DND-41 (cell line): ENCODE measurements around the gene MIB1.

Experiments
- ATAC-seq: fragments of 200-7000 bp; cut with Tn5 transposase; 3 replicates; pipeline ENCODE4 v1.9.1; 2021; ENCODE audit warnings: low read depth; ENCODE audit not compliant: insufficient read depth
- DNase-seq: peaks from one replicate; pipeline ENCODE4 v3.0.0-alpha.2; 2020
- H2AFZ ChIP-seq: 2 replicates; pipeline ENCODE4 v1.6.0; 2012; ENCODE audit warnings: low read depth, low read length
- H3K27ac ChIP-seq: 2 replicates; pipeline ENCODE4 v1.5.1; 2012; ENCODE audit warnings: low read length, inconsistent platforms
- H3K27me3 ChIP-seq: fragments of 200-600 bp; sonication (generic); 2 replicates; pipeline ENCODE4 v1.6.0; 2012; ENCODE audit warnings: low read length, mild to moderate bottlenecking, inconsistent platforms; ENCODE audit not compliant: insufficient read depth, poor library complexity
- H3K36me3 ChIP-seq: 2 replicates; pipeline ENCODE4 v1.5.1; 2012; ENCODE audit warnings: low read length, inconsistent platforms; ENCODE audit not compliant: insufficient read depth
- H3K4me1 ChIP-seq: 2 replicates; pipeline ENCODE4 v1.5.1; 2012; ENCODE audit warnings: mild to moderate bottlenecking, low read length; ENCODE audit not compliant: insufficient read depth
- H3K4me2 ChIP-seq: 2 replicates; pipeline ENCODE4 v1.6.0; 2012; ENCODE audit warnings: mild to moderate bottlenecking, moderate library complexity, low read length, inconsistent platforms; ENCODE audit not compliant: insufficient read depth
- H3K4me3 ChIP-seq, 2 experiments: fragments of 200-600 bp in 1 of 2; shearing (Covaris generic) in 1 of 2; 2 replicates each; pipeline ENCODE4 v1.5.1; 2012 to 2016; ENCODE audit warnings: inconsistent platforms in 2 of 2, low read length in 2 of 2, mild to moderate bottlenecking in 2 of 2, low read depth in 1 of 2, moderate library complexity in 1 of 2
- H3K79me2 ChIP-seq: 2 replicates; pipeline ENCODE4 v1.6.0; 2012; ENCODE audit warnings: low read length, inconsistent platforms; ENCODE audit not compliant: insufficient read depth
- H3K9ac ChIP-seq: 2 replicates; pipeline ENCODE4 v1.6.0; 2012; ENCODE audit warnings: low read depth, mild to moderate bottlenecking, inconsistent platforms, low read length, moderate library complexity
- H3K9me3 ChIP-seq: 2 replicates; pipeline ENCODE4 v1.5.1; 2012; ENCODE audit warnings: low read length, moderate library complexity, mild to moderate bottlenecking, inconsistent platforms; ENCODE audit not compliant: insufficient read depth, severe bottlenecking
- H4K20me1 ChIP-seq: 2 replicates; pipeline ENCODE4 v1.6.0; 2012; ENCODE audit warnings: low read length; ENCODE audit not compliant: insufficient read depth
- EZH2 ChIP-seq: IDR thresholded peaks from 3 replicates; pipeline ENCODE4 v1.6.1; 2012; ENCODE audit warnings: borderline replicate concordance, low read depth, mild to moderate bottlenecking, moderate library complexity, low read length, inconsistent platforms; ENCODE audit not compliant: severe bottlenecking
- TF ChIP-seq, protein P1 (sequence below): IDR thresholded peaks from 2 replicates; pipeline ENCODE4 v1.5.1; 2012; ENCODE audit warnings: borderline replicate concordance, low read length, moderate library complexity, mild to moderate bottlenecking; ENCODE audit not compliant: poor library complexity, severe bottlenecking; ENCODE audit errors: extremely low read depth

Gene MIB1

DNA sequence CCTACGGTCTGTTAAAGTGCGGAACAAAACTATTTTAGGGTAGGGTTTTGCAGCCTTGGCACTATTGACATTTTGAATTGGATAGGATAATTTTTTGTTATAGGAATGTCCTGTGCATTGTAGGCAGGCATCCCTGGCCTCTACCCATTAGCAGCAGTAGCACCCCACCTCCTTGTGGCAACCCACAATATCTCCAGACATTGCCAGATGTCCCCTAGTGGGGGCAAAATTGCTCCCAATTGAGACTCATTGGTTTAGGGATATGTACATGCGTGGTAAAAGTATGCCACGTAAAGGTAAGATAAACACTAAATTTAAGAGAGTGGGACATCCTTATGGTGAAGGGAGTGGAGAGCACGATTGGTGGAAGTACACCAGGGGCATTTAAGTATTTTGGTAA is 4.6 kb downstream of the MIB1 start:
- peaks cover 90% of the 10 kb centered on the region for H3K79me2 ChIP-seq
- H3K9ac ChIP-seq: no peak overlapping the region
- no peak overlapping the region for H3K4me3 ChIP-seq
- H3K4me1 ChIP-seq: peaks cover 41% of the 10 kb centered on the region
- TF ChIP-seq EZH2: no peak
- TF ChIP-seq, protein P1, sequence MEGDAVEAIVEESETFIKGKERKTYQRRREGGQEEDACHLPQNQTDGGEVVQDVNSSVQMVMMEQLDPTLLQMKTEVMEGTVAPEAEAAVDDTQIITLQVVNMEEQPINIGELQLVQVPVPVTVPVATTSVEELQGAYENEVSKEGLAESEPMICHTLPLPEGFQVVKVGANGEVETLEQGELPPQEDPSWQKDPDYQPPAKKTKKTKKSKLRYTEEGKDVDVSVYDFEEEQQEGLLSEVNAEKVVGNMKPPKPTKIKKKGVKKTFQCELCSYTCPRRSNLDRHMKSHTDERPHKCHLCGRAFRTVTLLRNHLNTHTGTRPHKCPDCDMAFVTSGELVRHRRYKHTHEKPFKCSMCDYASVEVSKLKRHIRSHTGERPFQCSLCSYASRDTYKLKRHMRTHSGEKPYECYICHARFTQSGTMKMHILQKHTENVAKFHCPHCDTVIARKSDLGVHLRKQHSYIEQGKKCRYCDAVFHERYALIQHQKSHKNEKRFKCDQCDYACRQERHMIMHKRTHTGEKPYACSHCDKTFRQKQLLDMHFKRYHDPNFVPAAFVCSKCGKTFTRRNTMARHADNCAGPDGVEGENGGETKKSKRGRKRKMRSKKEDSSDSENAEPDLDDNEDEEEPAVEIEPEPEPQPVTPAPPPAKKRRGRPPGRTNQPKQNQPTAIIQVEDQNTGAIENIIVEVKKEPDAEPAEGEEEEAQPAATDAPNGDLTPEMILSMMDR: no peak
- ATAC-seq: no peak
- H3K4me2 ChIP-seq: 0 out of 2 replicates have a peak overlapping the region, but pooled peaks have one; percentile 1
- peaks cover 3% of the 10 kb centered on the region; the same call in 1 of the 2 replicates for H3K36me3 ChIP-seq
- no peak for DNase-seq
- peaks cover 38% of the 10 kb centered on the region for H4K20me1 ChIP-seq
- no peaks in the 10 kb centered on the region for H3K9me3 ChIP-seq
- H2AFZ ChIP-seq: no peak overlapping the region
- no peak overlapping the region for H3K27ac ChIP-seq
- H3K27me3 ChIP-seq: no peaks in the 10 kb centered on the region

DNA sequence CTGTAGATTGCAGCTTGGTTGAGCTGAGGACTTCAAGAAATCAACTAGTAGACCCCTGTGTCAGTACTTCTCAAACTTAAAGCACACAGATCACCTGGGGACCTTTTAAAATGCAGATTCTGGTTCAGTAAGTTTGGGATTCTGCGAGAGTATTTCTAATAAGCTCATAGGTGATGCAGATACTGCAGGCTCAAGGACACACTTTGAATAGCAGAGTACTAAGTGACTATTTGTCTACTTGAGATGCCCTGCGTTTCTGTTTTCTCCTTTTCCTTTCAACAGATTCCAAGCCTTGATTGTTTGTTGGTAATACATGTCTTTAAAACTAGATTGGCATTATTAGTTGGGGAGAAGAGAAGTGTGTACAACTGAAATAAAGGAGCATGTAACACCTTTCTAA is 6.7 kb downstream of the MIB1 start:
- peaks cover 96% of the 10 kb centered on the region for H3K79me2 ChIP-seq
- no peaks in the 10 kb centered on the region for H3K27me3 ChIP-seq
- peaks cover 30% of the 10 kb centered on the region; the same call in 1 of the 2 replicates for H4K20me1 ChIP-seq
- H3K4me2 ChIP-seq: peak overlapping the region; percentile 16; the same call in 1 of the 2 replicates
- H3K4me1 ChIP-seq: peaks cover 32% of the 10 kb centered on the region
- no peak overlapping the region for H2AFZ ChIP-seq
- no peak overlapping the region for H3K9ac ChIP-seq
- TF ChIP-seq EZH2: no peak
- TF ChIP-seq, protein P1: no peak
- H3K36me3 ChIP-seq: no peaks in the 10 kb centered on the region
- H3K9me3 ChIP-seq: no peaks in the 10 kb centered on the region
- DNase-seq: no peak
- no peak overlapping the region for H3K27ac ChIP-seq
- no peak for ATAC-seq
- no peak overlapping the region for H3K4me3 ChIP-seq

DNA sequence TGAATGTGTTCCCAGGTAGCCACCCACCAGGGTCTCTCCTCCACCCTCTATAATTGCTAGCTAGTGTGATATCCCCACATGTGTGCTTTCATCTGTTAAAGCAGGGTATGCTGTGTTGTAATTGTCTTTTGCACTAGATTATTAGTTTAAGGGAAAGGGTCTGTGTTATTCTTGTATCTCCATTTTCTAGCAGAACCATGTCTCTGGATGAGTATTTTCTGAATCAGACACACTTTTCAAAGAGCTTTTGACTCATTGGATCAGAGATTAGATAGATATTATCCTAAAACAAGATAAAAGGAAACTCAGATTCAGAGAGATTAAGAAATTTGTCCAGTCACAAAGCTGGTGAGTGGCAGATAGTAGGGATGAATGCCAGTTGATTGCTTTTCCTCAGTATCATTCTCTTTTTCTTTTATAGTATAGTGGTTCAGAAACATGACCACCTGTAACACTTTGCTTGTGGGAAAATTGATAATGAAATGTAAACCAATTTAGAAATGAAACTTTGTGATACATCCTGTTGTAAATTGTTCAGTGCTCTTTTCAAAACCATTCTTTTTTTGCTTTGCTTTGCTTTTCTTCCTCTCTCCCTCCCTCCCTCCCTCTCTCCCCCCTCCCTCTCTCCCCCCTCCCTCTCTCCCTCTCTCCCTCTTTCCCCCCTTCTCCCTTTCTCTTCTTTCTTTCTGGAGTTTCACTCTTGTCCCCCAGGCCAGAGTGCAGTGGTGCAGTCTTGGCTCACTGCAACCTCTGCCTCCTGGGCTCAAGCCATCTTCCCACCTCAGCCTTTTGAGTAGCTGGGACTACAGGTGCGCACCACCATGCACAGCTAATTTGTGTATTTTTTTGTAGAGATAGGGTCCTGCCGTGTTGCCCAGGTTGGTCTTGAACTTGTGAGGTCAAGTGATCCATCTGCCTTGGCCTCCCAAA is 7.4 kb downstream of the MIB1 start:
- no peak overlapping the region for H3K9ac ChIP-seq

More for the DNA sequence above, 7.4 kb downstream of the MIB1 start:
- H3K79me2 ChIP-seq: peaks cover 95% of the 10 kb centered on the region
- H3K4me3 ChIP-seq: no peak overlapping the region
- H3K27ac ChIP-seq: no peak overlapping the region
- no peak overlapping the region for H2AFZ ChIP-seq
- H3K9me3 ChIP-seq: no peaks in the 10 kb centered on the region
- peaks cover 25% of the 10 kb centered on the region for H3K4me1 ChIP-seq
- H3K4me2 ChIP-seq: peak overlapping the region; percentile 16; the same call in 1 of the 2 replicates
- no peaks in the 10 kb centered on the region for H3K36me3 ChIP-seq
- TF ChIP-seq, protein P1: no peak
- no peak for TF ChIP-seq EZH2
- H4K20me1 ChIP-seq: peaks cover 30% of the 10 kb centered on the region; the same call in 1 of the 2 replicates
- DNase-seq: no peak
- ATAC-seq: 0 out of 3 replicates have a peak, but pooled peaks have one; percentile 7
- no peaks in the 10 kb centered on the region for H3K27me3 ChIP-seq
